Right renal cortex interstitium (tissue), 3 donors: Measurements from ENCODE around the gene ARHGDIG. TPM values are rescaled to one million over a fixed set of nuclear protein-coding genes. Genes with fewer than 3 reads are reported as not detected.

ENCODE experiments used
- DNase-seq, 3 donors: peaks; one replicate each; pipeline ENCODE4 v3.0.0-alpha.2; 2013; ENCODE audit warnings: low read depth in 3 of 3, low spot score in 2 of 3
- polyA plus RNA-seq, 3 donors: library from polyadenylated mRNA; unstranded; fragments of 120-200 nt; gene quantifications; one replicate each; pipeline ENCODE4 v1.2.1, GENCODE V29; 2013; ENCODE audit not compliant: insufficient read length in 3 of 3

The ARHGDIG gene
- polyA plus RNA-seq, 3 donors = 1.5 to 2.6 (median 2.5) TPM

DNA sequence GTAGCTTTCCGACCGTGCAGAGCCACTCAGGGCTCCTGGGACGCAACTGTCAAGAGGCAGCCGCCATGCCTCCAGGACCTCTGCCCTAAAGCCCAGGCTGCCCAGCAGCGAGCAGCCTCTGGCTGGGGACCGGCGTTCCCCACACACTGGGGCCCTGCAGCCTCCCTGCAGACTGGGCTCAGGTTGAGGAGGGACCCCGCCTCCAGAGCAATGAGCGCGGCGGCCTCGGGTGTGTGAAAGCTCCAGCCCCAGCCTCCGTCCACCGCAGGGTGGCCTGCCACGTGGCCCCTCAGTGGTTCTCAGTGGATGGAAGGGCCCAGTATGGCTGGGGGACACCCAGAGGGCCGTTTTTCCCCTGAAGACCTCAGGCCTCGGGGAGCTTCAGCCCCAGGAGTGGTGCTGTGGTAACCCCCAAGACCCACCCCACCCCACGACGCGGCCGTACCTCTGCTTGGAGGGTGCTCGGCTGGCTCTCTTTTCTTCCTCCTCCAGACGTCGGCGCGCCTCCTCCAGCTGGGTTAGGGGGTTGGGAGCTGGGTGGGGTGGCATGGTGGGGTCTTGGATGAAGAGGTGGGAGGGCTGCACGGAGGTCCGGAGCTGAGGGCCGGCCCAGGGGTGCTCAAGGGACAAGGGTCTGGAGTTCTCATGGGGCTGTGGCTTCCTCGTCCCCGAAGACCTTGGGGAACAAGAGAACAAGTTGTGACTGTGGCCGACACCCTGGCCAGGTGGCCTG lies 12.8 kb downstream of the ARHGDIG start:
- DNase-seq = no peak

DNA sequence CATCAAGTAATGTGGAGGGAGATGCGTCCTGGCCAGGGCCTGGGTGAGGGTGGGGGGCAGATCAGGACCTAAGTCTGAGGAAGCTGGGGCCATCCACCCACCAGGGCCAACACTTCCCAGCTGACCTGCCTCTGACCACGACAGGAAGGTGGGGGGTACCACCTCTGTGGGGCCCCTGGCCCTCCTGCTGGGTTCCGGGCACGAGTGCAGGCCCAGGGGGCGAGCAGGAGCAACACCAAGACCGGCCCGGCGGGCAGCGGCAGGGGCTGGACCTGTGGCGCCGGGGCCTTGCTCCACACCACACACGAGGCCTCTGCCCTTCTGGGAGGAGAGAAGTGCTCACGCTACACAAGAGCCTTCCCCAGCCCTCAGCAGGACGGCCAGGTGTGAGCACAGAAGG lies 15.9 kb downstream of the ARHGDIG start:
- DNase-seq = no peak

DNA sequence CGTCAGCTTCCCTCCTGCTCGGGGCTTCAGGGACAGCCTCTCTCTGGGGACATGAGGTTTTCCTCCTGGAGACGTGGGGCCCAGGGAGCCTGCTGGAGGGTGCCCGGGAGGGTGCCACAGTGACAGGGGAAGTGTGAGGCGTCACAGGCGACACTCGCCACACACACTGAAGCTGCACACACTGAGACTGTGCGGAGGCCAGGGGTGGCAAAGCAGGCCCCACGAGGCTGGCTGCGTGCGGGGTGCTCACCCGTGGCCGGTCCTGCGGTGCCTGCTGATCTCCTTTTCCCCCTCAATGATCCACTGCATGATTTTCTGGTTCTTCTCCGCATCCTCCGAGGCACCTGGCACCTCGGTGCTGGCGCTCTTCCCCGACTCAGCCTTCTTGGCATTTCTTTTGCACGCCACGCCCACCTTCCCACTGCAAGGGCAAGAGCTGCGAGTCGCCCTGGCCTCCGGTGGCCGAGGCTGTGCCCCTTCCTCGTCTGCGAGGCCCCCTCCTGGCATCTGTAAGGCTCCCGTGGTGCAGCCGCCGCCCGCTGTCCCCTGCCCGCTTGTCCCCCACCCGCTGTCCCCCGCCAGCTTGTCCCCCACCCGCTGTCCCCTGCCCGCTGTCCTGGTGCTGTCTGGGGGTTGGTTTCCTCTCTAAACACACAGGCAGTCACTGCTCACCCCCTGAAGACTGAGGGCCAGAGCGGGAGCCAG lies 16.6 kb downstream of the ARHGDIG start:
- no peak for DNase-seq

DNA sequence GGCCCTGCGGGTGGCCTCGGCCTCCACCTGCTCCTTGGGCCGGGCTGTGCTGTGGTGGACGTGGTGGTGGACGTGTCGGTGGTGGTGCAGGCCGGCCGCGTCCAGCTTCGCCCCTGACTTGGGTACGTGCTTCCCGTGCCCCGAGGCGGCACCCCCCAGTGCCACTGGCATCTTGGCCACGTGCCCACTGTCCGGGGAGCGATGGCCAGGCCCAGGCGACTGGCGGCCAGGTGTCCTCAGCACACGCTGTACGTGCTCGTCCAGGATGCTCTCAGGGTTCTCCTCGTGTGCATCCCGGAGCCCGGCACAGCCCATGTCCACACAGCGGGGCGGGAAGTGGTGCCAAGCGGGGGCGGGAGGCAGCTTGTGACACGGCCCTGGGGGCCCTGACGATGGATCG lies 17.4 kb downstream of the ARHGDIG start:
- DNase-seq = no peak

DNA sequence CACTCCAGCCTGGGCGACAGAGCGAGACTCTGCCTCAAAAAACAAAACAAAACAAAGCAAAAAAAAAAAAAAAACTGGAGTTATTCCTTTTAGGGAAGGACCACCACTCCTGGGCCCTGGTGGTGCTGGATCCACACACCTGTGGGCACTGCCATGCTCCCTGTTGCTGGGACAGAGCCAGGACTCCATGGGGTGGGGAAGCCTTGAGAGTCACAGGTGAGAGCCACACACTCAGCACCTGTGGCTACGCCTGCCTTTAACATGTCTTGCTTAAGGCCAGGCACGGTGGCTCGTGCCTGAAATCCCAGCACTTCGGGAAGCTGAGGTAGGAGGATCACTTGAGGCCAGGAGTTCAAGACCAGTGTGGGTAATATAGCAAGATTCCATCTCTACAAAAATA lies 20.8 kb downstream of the ARHGDIG start:
- no peak for DNase-seq

DNA sequence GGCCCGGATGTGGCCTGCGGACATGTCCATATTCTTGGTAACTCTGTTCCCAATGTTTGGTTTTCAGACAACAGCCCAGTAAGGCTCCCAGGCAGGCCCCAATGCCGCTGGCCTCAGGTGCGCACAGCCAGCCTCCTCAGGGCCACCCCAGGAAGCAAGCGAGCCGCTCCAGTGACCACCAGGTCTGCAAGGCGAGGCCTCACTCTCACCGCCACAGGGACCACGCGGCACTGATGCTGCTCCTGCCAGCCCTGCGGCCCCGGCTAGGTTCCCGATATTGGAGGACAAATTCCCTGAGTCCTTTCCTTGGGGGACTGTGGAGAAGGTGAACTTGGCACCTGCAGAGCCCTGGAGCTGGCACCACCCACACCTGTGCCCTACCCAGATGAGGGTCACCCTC lies 21.6 kb downstream of the ARHGDIG start:
- DNase-seq = no peak

DNA sequence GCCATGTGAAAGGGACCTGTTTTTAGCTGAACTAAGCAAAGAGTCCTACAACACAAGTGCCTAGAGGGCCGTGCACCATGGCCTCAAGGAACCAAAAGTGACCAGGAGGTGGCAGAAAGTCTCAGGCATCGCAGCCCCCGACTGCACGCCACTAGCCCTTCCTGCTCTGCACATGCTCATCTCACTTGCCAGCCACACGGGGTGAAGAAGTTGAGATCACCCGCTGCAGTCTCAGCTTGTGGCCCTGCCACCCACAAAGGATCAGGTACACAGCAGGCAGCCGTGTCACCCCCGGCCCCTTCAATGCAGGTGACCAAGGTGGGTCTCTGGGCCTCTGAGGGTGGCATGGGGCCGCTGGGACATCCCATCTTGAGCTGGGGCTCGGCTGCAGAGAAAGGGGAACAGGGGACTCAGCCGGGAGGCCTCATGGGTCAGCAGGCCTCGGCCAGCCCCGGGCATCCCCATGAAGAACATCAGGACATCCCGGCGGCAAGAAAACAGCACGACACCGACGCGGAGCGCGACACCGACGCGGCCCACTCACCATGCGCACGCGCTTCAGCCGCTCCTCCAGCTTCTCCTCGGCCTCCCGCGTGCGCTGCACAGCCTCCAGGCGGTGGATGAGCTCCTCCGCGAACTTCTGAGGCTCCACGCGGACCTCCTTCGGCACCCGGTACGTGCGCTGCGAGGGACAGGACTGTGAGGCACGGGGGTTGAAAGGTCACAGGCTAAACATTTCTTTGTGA lies 23.5 kb downstream of the ARHGDIG start:
- DNase-seq = no peak

DNA sequence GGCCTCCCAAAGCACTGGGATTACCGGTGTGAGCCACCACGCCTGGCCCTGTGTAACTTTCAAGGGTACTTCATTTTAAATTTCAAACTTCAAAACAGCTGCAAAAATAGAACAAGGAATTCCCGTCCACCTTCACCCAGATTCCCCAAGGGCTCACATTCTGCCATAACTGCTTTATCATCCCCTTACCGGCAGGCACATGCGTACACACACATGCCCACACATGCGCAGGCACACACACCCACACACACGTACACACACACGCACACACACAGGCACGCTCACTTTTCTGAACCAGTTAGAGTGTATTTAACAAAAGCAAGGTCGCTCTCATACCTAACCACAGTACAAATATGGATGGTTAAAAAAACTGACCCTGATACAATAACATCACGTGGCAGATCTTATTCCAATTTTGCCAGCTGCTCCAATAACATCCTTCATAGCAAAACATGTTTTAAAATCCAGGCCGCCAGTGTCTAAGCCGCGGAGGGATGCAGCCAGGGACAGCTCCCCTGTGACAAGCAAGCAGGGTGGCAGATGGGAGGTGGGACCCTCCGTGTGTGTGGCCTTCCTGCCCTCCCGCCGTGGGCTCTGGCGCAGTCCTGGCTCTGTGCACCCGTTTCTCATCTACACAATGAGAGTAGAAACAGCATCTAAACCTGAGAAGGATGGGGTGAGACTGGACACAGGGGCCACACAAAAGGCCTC lies 25.7 kb downstream of the ARHGDIG start:
- no peak for DNase-seq

DNA sequence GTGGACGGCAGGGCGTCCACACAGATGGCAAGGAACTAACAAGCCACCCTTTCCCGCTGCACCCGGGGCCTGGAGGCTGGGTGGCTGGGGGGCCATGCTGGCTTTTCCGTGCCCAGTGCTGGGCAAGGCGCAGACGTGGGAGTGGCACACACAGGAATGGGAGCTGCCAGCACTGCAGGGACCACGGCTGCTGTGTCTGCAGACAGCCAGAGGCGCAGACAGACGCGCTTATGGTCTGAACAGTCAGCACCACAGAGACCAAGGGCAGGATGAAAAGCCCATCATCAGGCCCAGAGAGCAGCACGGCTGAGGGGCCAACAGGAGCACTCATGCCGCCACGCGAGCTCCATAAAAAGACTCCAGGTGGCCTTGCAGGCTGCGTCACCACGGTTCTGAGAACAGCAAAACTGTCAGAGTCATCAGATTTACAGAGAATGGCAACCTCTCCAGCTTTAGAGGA lies 26.6 kb downstream of the ARHGDIG start:
- no peak for DNase-seq

DNA sequence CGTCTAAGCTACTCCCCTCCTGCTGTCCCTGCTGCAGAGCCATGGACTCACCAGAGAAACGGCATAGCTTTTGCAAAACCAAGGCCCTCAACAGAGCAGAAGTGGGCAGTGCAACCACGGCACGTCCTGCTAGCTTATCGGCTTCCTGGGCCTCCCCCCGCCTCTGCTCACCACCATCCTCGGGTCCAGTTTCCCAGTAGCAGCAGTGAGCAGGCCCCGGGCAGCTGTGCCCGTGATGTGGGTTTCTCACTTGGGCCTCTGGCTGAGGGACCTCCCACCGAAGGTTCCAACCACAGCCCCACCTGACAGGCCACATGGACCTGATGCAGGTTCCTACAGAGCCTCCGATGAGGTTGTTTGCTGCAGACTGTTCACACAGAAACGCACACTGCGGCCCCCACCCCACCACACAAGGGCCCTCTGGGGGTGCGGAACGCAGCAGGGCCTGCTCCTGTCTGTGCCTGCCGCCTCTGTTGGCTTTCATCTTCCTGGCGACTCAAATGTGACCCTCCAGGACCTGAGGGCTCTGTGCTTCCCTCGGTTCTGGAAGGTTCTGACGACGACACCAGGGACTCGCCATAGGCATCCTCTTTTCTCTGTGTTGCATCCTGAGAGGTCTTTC lies 27.4 kb downstream of the ARHGDIG start:
- DNase-seq = no peak

DNA sequence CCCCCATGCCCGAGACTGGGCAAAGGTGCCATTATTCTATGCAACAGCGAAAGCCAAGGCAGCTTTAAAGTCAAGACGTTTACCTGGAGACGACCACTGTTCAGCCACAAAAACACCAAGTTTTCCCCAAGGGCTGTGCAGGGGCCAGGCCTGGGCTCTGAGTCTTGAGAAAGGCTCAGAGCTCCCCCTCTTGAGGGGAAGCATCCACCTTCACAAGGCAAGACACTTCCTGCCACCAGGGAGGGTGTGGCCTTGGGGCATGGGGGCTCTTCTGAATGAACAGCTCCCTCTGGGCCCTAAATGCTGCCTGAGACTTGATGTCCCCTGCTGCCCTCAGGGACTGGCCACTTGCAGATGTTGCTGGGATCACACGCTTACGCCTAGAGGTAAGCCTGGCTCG lies 29.1 kb downstream of the ARHGDIG start:
- no peak for DNase-seq

DNA sequence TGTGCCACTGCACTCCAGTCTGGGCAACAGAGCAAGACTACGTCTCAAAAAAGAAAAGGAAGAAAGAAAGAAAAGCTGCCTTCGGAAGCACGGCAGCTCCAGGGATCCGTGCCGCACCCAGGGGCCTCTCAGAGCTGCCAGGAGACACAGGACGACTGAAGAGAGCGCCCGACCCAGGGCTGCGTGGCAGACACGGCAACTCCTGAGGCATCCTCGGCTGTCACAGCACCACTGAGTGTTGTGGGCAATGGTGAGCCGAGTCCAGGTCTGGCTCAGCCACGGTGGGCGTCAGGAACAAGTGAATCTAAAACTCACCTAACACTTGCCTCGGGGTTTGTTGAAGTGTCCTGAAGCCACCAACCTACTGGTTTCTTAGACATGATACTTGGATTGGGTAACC lies 31.3 kb downstream of the ARHGDIG start:
- no peak for DNase-seq

DNA sequence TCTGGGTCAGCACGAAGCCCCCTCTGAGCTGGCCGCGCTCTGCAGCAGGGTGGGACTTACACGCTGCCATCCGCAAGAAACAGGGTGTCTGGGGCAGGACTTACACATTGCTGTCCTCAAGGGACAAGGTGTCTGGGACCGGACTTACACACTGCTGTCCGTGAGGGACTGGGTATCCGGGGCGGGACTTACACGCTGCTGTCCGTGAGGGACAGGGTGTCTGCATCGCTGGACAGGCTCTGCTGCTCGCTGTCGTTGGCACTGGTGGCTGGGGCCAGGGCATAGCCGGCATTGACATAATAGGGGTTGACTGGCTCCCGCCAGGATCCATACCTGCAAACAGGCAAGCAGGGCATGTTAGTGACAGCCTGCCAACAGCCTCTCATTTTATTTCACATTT lies 34.0 kb downstream of the ARHGDIG start:
- DNase-seq = no peak

DNA sequence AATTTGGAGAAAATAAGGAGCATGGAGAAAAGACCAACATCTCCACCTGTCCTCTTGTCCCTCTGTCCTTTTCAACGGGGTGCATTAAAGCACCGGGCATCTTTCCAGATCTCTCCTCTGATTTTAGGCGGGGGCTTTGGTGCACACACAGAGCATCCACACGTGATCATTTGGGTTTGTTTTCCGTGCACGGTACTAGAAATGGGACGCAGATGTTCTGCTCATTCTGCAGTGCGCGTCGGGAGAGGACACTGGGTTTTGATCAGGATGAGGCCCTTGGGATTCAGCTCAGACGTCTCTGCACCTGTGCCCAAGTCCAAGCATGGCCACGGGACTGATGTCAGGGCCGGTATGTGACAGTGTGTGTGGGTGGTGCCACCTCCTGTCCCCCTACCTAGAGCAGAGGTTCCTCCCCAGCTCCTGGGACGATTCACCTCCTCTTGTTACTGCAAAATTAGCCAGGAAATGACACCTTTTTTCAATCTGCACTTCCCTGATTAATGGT lies 34.5 kb downstream of the ARHGDIG start:
- no peak for DNase-seq

DNA sequence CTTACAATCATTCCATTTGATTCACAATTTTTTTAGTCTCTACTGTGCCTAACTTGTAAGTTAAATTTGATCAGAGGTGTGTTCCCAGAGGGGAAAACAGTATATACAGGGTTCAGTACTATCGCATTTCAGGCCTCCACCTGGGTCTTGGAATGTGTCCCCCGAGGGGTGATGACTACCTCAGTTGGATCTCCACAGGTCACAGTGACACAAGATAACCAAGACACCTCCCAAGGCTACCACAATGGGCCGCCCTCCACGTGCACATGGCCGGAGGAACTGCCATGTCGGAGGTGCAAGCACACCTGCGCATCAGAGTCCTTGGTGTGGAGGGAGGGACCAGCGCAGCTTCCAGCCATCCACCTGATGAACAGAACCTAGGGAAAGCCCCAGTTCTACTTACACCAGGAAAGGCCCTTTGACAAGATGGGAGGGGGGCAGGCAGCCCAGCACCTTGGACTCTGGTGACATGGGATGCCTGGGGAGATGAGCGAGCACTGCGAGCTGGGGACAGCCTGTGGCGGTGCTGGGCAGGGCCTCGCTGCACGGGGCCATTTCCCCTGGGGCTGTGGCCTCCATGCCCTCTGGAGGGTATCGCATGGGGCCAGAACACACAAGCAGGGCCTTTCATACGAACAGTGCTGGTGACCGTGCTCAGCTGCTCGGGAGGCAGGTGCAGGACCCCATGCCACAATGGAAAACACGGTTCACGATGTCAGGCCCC lies 36.5 kb downstream of the ARHGDIG start:
- no peak for DNase-seq

DNA sequence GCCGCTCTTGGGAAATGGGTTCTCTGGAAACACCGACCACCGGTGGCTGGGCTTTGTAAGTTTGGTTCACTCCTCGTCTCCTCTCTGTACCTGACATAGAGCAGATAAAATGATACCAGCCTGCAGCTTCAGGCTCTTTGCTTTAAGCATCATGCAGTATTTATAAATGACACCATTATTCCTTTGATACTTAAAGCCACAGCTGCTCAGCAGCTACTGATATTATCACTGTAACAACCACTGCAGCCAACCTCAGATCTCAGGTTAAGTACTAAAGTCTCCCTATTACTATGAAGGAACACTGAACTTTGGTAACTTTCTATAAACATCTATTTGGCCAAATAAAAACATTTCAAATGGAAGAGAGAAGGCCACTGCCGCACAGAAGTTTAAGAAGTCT lies 37.2 kb downstream of the ARHGDIG start:
- DNase-seq = no peak

DNA sequence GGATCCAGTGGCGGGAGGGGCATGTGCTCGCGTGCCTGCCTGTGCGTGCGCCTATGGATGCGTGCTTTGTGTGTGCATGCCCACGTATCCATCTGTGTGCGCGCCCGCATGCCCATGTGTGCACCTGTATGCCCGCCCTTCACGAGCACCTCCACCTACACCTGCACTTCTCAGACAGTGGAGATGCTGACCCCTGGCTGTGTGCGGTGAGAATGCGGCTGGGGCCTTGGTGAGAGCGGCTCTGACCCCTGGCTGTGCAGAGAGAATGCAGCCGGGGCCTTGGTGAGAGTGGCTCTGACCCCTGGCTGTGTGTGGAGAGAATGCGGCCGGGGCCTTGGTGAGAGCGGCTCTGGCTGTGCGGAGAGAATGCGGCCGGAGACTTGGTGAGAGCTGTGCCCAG lies 38.2 kb downstream of the ARHGDIG start:
- DNase-seq = no peak

DNA sequence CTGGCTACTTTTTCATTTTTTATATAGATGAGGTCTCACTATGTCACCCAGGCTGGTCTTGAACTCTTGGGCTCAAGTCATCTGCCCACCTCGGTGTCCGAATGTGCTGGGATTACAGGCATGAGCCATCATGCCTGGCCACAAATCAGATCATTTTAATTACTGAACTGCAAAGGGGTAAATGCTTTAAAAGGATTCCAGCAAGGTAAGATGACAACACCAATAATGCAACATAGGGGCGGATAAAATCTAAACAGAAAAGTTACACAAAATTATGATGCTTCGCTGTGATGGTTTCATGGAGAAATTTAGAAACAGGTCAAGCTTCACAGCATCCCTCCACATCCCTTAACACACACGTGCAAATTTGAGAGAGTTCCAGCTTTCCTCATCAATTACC lies 39.8 kb downstream of the ARHGDIG start:
- no peak for DNase-seq

DNA sequence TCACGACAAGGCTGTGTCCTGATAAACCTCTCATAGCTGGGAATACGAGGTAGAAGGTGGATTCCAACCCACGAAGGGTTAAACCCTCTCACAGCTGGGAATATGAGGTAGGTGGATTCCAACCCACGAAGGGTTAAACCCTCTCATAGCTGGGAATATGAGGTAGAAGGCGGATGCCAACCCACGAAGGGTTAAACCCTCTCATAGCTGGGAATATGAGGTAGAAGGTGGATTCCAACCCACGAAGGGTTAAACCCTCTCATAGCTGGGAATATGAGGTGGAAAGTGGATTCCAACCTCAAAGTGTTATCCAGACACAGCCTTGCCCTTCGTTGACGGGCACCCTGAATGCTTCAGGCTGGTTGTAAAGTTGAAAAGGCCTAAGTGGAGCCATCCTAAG lies 41.1 kb downstream of the ARHGDIG start:
- DNase-seq = no peak
